Astrocyte (in vitro differentiated cells and primary cell): ENCODE measurements around the gene PCSK5. TPM values are rescaled to one million over a fixed set of nuclear protein-coding genes. Genes with fewer than 3 reads are reported as not detected.

Experiments
- DNase-seq: peaks from one replicate; pipeline ENCODE4 v3.0.0-alpha.2; 2010; ENCODE audit warnings: low read depth
- FAIRE-seq: peaks from 2 replicates; lab custom pipeline; 2011; peaks lifted over from hg19 to GRCh38; lab: Jason Lieb, UNC
- H2AFZ ChIP-seq: 2 replicates; pipeline ENCODE4 v1.6.0; 2012; ENCODE audit warnings: low read depth, low read length, inconsistent platforms
- H3K27ac ChIP-seq: 2 replicates; pipeline ENCODE4 v1.5.1; 2011; ENCODE audit warnings: low read depth, low read length, inconsistent platforms
- H3K27me3 ChIP-seq: 2 replicates; pipeline ENCODE4 v1.6.0; 2011; ENCODE audit warnings: low read length, inconsistent platforms; ENCODE audit not compliant: insufficient read depth
- H3K36me3 ChIP-seq: 2 replicates; pipeline ENCODE4 v1.5.1; 2011; ENCODE audit warnings: low read length, inconsistent platforms; ENCODE audit not compliant: insufficient read depth
- H3K4me1 ChIP-seq: 2 replicates; pipeline ENCODE4 v1.5.1; 2011; ENCODE audit warnings: low read length, inconsistent platforms; ENCODE audit not compliant: insufficient read depth
- H3K4me2 ChIP-seq: 2 replicates; pipeline ENCODE4 v1.6.0; 2012; ENCODE audit warnings: low read length, inconsistent platforms
- H3K4me3 ChIP-seq: 2 replicates; pipeline ENCODE4 v1.5.1; 2011; ENCODE audit warnings: low read depth, mild to moderate bottlenecking, low read length, inconsistent platforms; ENCODE audit not compliant: insufficient read depth
- H3K79me2 ChIP-seq: 2 replicates; pipeline ENCODE4 v1.6.0; 2012; ENCODE audit warnings: mild to moderate bottlenecking, low read length, inconsistent platforms; ENCODE audit not compliant: insufficient read depth
- H3K9ac ChIP-seq: 2 replicates; pipeline ENCODE4 v1.6.0; 2012; ENCODE audit warnings: mild to moderate bottlenecking, low read length, inconsistent platforms
- H3K9me3 ChIP-seq: 2 replicates; pipeline ENCODE4 v1.5.1; 2012; ENCODE audit warnings: low read depth, mild to moderate bottlenecking, low read length, inconsistent platforms; ENCODE audit not compliant: insufficient read depth
- H4K20me1 ChIP-seq: 2 replicates; pipeline ENCODE4 v1.6.0; 2012; ENCODE audit warnings: low read length, inconsistent platforms; ENCODE audit not compliant: insufficient read depth
- H3K27ac Mint-ChIP-seq: one replicate; pipeline ENCODE4 v1.8.0; 2021; ENCODE audit warnings: mild to moderate bottlenecking, mixed read lengths; ENCODE audit not compliant: unreplicated experiment
- H3K27me3 Mint-ChIP-seq: one replicate; pipeline ENCODE4 v1.8.0; 2021; ENCODE audit warnings: low read depth, mixed read lengths; ENCODE audit not compliant: unreplicated experiment
- H3K36me3 Mint-ChIP-seq: one replicate; pipeline ENCODE4 v1.8.0; 2021; ENCODE audit warnings: low read depth, mixed read lengths; ENCODE audit not compliant: unreplicated experiment
- H3K4me1 Mint-ChIP-seq: one replicate; pipeline ENCODE4 v1.8.0; 2021; ENCODE audit warnings: low read depth, mixed read lengths; ENCODE audit not compliant: unreplicated experiment
- H3K4me3 Mint-ChIP-seq: one replicate; pipeline ENCODE4 v1.8.0; 2021; ENCODE audit warnings: mild to moderate bottlenecking, moderate library complexity, mixed read lengths; ENCODE audit not compliant: unreplicated experiment
- H3K9me3 Mint-ChIP-seq: one replicate; pipeline ENCODE4 v1.8.0; 2021; ENCODE audit warnings: mild to moderate bottlenecking, mixed read lengths; ENCODE audit not compliant: unreplicated experiment
- EZH2 ChIP-seq: IDR thresholded peaks from 2 replicates; pipeline ENCODE4 v1.6.1; 2012; ENCODE audit warnings: mild to moderate bottlenecking, low read length, inconsistent platforms; ENCODE audit not compliant: insufficient read depth
- total RNA-seq: library from RNA; stranded (reverse); gene quantifications from 2 replicates; pipeline ENCODE4 v1.2.1, GENCODE V29; 2021
- TF ChIP-seq, protein P1 (sequence below): IDR thresholded peaks from 2 replicates; pipeline ENCODE4 v1.5.1; 2011; ENCODE audit warnings: low read depth, mild to moderate bottlenecking, inconsistent platforms, low read length, moderate library complexity; ENCODE audit not compliant: insufficient read depth

PCSK5 gene
- total RNA-seq, 1 donor from 2014 or later = 13.1 TPM

GRCh38 chr9:76257311-76257710, 366.8 kb downstream of the PCSK5 start:
- no peak for DNase-seq
- H2AFZ ChIP-seq = no peak overlapping the region
- peaks cover 14% of the 10 kb centered on the region for H3K27me3 Mint-ChIP-seq
- H3K27ac Mint-ChIP-seq = no peak overlapping the region
- H4K20me1 ChIP-seq = no peaks in the 10 kb centered on the region
- peaks cover 3% of the 10 kb centered on the region for H3K27me3 ChIP-seq
- no peak overlapping the region for H3K9ac ChIP-seq
- TF ChIP-seq EZH2 = no peak
- TF ChIP-seq, protein P1, sequence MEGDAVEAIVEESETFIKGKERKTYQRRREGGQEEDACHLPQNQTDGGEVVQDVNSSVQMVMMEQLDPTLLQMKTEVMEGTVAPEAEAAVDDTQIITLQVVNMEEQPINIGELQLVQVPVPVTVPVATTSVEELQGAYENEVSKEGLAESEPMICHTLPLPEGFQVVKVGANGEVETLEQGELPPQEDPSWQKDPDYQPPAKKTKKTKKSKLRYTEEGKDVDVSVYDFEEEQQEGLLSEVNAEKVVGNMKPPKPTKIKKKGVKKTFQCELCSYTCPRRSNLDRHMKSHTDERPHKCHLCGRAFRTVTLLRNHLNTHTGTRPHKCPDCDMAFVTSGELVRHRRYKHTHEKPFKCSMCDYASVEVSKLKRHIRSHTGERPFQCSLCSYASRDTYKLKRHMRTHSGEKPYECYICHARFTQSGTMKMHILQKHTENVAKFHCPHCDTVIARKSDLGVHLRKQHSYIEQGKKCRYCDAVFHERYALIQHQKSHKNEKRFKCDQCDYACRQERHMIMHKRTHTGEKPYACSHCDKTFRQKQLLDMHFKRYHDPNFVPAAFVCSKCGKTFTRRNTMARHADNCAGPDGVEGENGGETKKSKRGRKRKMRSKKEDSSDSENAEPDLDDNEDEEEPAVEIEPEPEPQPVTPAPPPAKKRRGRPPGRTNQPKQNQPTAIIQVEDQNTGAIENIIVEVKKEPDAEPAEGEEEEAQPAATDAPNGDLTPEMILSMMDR = no peak
- no peak overlapping the region for H3K4me3 ChIP-seq
- no peaks in the 10 kb centered on the region for H3K36me3 ChIP-seq
- no peak overlapping the region for H3K4me2 ChIP-seq
- no peak for FAIRE-seq
- no peak overlapping the region for H3K27ac ChIP-seq
- H3K79me2 ChIP-seq = no peaks in the 10 kb centered on the region
- no peaks in the 10 kb centered on the region for H3K9me3 ChIP-seq
- no peaks in the 10 kb centered on the region for H3K9me3 Mint-ChIP-seq
- H3K4me1 Mint-ChIP-seq = no peaks in the 10 kb centered on the region
- H3K4me1 ChIP-seq = no peaks in the 10 kb centered on the region
- H3K36me3 Mint-ChIP-seq = no peaks in the 10 kb centered on the region
- no peak overlapping the region for H3K4me3 Mint-ChIP-seq

- no peak for DNase-seq
- H3K4me1 Mint-ChIP-seq = no peaks in the 10 kb centered on the region
These were observed 376.3 kb downstream of the PCSK5 start for GRCh38 chr9:76266649-76267283.

DNA sequence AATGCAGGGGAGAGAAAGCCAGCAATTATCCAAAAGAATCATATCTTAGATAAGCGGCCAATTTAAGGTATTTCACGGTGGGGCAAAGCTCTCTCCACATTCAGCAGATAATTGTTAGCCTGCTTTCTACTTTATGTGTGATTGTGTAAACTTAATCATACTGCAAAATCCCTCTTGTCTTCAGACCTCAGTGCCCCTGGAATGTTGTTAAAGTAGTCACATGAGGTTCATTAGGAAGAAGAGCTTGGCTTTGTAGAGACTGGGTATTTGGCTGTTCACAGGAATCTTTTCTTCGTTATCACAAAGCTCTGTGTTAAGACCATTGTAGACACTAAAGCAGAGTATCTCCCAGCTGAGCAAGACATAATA, 376.8 kb downstream of the PCSK5 start:
- peaks cover 5% of the 10 kb centered on the region for H3K9me3 Mint-ChIP-seq
- no peaks in the 10 kb centered on the region for H3K4me1 Mint-ChIP-seq
- Histone ChIP-seq H3K4me2 (no peak overlapping the region), H2AFZ (no peak overlapping the region), H3K79me2 (no peaks in the 10 kb centered on the region), H3K9ac (no peak overlapping the region), H3K4me3 (no peak overlapping the region), H3K4me1 (peaks cover 7% of the 10 kb centered on the region), H4K20me1 (no peaks in the 10 kb centered on the region), H3K27ac (no peak overlapping the region), H3K9me3 (no peaks in the 10 kb centered on the region), H3K36me3 (no peaks in the 10 kb centered on the region), H3K27me3 (no peaks in the 10 kb centered on the region)
- no peaks in the 10 kb centered on the region for H3K27me3 Mint-ChIP-seq
- H3K4me3 Mint-ChIP-seq = no peak overlapping the region
- FAIRE-seq (no peak), DNase-seq (no peak)
- no peaks in the 10 kb centered on the region for H3K36me3 Mint-ChIP-seq
- no peak overlapping the region for H3K27ac Mint-ChIP-seq
- TF ChIP-seq, protein P1 = no peak
- TF ChIP-seq EZH2 = no peak

More at GRCh38 chr9:76266649-76267283, 376.3 kb downstream of the PCSK5 start:
- H3K27ac Mint-ChIP-seq = no peak overlapping the region
- no peak overlapping the region for H3K4me3 Mint-ChIP-seq
- H3K27me3 ChIP-seq = no peaks in the 10 kb centered on the region
- no peaks in the 10 kb centered on the region for H4K20me1 ChIP-seq
- H3K4me2 ChIP-seq = no peak overlapping the region
- H3K9me3 ChIP-seq = no peaks in the 10 kb centered on the region
- peaks cover 5% of the 10 kb centered on the region for H3K9me3 Mint-ChIP-seq
- no peak for FAIRE-seq
- H3K36me3 ChIP-seq = no peaks in the 10 kb centered on the region
- no peaks in the 10 kb centered on the region for H3K27me3 Mint-ChIP-seq
- H3K79me2 ChIP-seq = no peaks in the 10 kb centered on the region
- H2AFZ ChIP-seq = no peak overlapping the region
- H3K9ac ChIP-seq = no peak overlapping the region
- no peaks in the 10 kb centered on the region for H3K36me3 Mint-ChIP-seq
- H3K27ac ChIP-seq = no peak overlapping the region
- peaks cover 7% of the 10 kb centered on the region for H3K4me1 ChIP-seq
- H3K4me3 ChIP-seq = no peak overlapping the region
- TF ChIP-seq, protein P1 = no peak
- no peak for TF ChIP-seq EZH2
